Measurements from ENCODE around the gene ADGRD2. TPM values are rescaled to one million over a fixed set of nuclear protein-coding genes. Genes with fewer than 3 reads are reported as not detected.

Gene ADGRD2
- total RNA-seq, 2 donors from 2014 or later = 1.0 to 4.0 TPM

GRCh38 chr9:124510650-124511425 lies 60.6 kb downstream of the ADGRD2 start:
- intact Hi-C loops (cut with DNase I) = no loop called here
- no peak overlapping the region for H3K27ac ChIP-seq
- H3K27me3 ChIP-seq (replicated peaks; ENCODE audit: insufficient read depth) = no peaks in the 10 kb centered on the region
- H3K9me3 ChIP-seq = no peaks in the 10 kb centered on the region
- no peaks in the 10 kb centered on the region for H3K4me1 ChIP-seq (replicated peaks)
- TF ChIP-seq POLR2AphosphoS5 (IDR thresholded peaks at IDR 0.05) = no peak
- no peak for TF ChIP-seq POLR2A (IDR thresholded peaks at IDR 0.05)
- no peak for TF ChIP-seq CTCF (IDR thresholded peaks at IDR 0.05)
- no peaks in the 10 kb centered on the region for H3K36me3 ChIP-seq
- H3K4me3 ChIP-seq = no peak overlapping the region
- WGBS = 77% methylated on average over 9 of the region's 9 CpGs
- DNase-seq (ENCODE audit: low spot score) = no peak

- no peaks in the 10 kb centered on the region for H3K4me1 ChIP-seq (replicated peaks)
Measured at GRCh38 chr9:124511426-124511840, 61.2 kb downstream of the ADGRD2 start.

GRCh38 chr9:124511891-124512805 lies 61.9 kb downstream of the ADGRD2 start:
- no peaks in the 10 kb centered on the region for H3K4me1 ChIP-seq (replicated peaks)
- WGBS = 56% methylated on average over 22 of the region's 23 CpGs
- intact Hi-C loops (cut with DNase I) = no loop called here
- no peaks in the 10 kb centered on the region for H3K36me3 ChIP-seq
- H3K27me3 ChIP-seq (replicated peaks; ENCODE audit: insufficient read depth) = no peaks in the 10 kb centered on the region
- H3K27ac ChIP-seq = no peak overlapping the region
- no peaks in the 10 kb centered on the region for H3K9me3 ChIP-seq
- no peak for DNase-seq (ENCODE audit: low spot score)
- H3K4me3 ChIP-seq = no peak overlapping the region
- TF ChIP-seq CTCF (IDR thresholded peaks at IDR 0.05) = no peak
- no peak for TF ChIP-seq POLR2AphosphoS5 (IDR thresholded peaks at IDR 0.05)
- no peak for TF ChIP-seq POLR2A (IDR thresholded peaks at IDR 0.05)

More at GRCh38 chr9:124511426-124511840, 61.2 kb downstream of the ADGRD2 start:
- no peak for TF ChIP-seq POLR2A (IDR thresholded peaks at IDR 0.05)
- TF ChIP-seq POLR2AphosphoS5 (IDR thresholded peaks at IDR 0.05) = no peak
- no peak for TF ChIP-seq CTCF (IDR thresholded peaks at IDR 0.05)
- no peak for DNase-seq (ENCODE audit: low spot score)
- WGBS = 89% methylated on average over 6 of the region's 6 CpGs
- no peak overlapping the region for H3K4me3 ChIP-seq
- intact Hi-C loops (cut with DNase I) = no loop called here
- no peak overlapping the region for H3K27ac ChIP-seq
- no peaks in the 10 kb centered on the region for H3K36me3 ChIP-seq
- H3K9me3 ChIP-seq = no peaks in the 10 kb centered on the region
- no peaks in the 10 kb centered on the region for H3K27me3 ChIP-seq (replicated peaks; ENCODE audit: insufficient read depth)

GRCh38 chr9:124512806-124513204 lies 62.6 kb downstream of the ADGRD2 start:
- intact Hi-C loops (cut with DNase I) = no loop called here
- 85% methylated on average over 9 of the region's 9 CpGs for WGBS
- H3K4me3 ChIP-seq = no peak overlapping the region
- TF ChIP-seq CTCF (IDR thresholded peaks at IDR 0.05) (no peak), POLR2A (IDR thresholded peaks at IDR 0.05) (no peak), POLR2AphosphoS5 (IDR thresholded peaks at IDR 0.05) (no peak)
- no peaks in the 10 kb centered on the region for H3K9me3 ChIP-seq
- H3K4me1 ChIP-seq (replicated peaks) = no peaks in the 10 kb centered on the region
- DNase-seq (ENCODE audit: low spot score) = no peak
- no peaks in the 10 kb centered on the region for H3K36me3 ChIP-seq
- H3K27ac ChIP-seq = no peak overlapping the region
- H3K27me3 ChIP-seq (replicated peaks; ENCODE audit: insufficient read depth) = no peaks in the 10 kb centered on the region
